Astrocyte of the cerebellum (primary cell): ENCODE results near the gene CHST15.

Experiments
- DNase-seq: peaks from one replicate; pipeline ENCODE4 v3.0.0-alpha.2; 2011; ENCODE audit warnings: low read depth
- H3K4me3 ChIP-seq: 2 replicates; pipeline ENCODE4 v1.5.1; 2011; ENCODE audit warnings: mild to moderate bottlenecking, low read depth, low read length, moderate library complexity
- CTCF ChIP-seq: IDR thresholded peaks from 2 replicates; pipeline ENCODE4 v1.5.1; 2012; ENCODE audit warnings: low read length, low read depth, moderate library complexity, mild to moderate bottlenecking; ENCODE audit errors: missing control alignments
- in situ Hi-C: cut with HindIII; loops from 2 replicates; pipeline ENCODE4 v1.10.0; 2017; ENCODE audit warnings: low sequenced_read_pairs

Gene CHST15

GRCh38 chr10:124074501-124075109 lies 18.8 kb downstream of the CHST15 start:
- in situ Hi-C loops, result no loop called here
- H3K4me3 ChIP-seq, result no peak overlapping the region
- TF ChIP-seq CTCF, result no peak
- no peak for DNase-seq

- TF ChIP-seq CTCF, result no peak
- in situ Hi-C loops, result no loop called here
- H3K4me3 ChIP-seq, result no peak overlapping the region
- no peak for DNase-seq
Measured at GRCh38 chr10:124073978-124074377, 19.4 kb downstream of the CHST15 start.

- H3K4me3 ChIP-seq, result no peak overlapping the region
- in situ Hi-C loops, result no loop called here
- DNase-seq, result no peak
- TF ChIP-seq CTCF, result no peak
Measured at GRCh38 chr10:124072541-124072940, 20.9 kb downstream of the CHST15 start.

- in situ Hi-C loops, result no loop called here
- TF ChIP-seq CTCF, result no peak
- DNase-seq, result no peak
- no peak overlapping the region for H3K4me3 ChIP-seq
Measured at GRCh38 chr10:124072106-124072505, 21.3 kb downstream of the CHST15 start.

GRCh38 chr10:124071141-124071540 lies 22.3 kb downstream of the CHST15 start:
- no peak for TF ChIP-seq CTCF
- no peak for DNase-seq
- in situ Hi-C loops, result no loop called here
- no peak overlapping the region for H3K4me3 ChIP-seq

- DNase-seq, result no peak
- in situ Hi-C loops, result no loop called here
- no peak for TF ChIP-seq CTCF
- H3K4me3 ChIP-seq, result no peak overlapping the region
Measured at GRCh38 chr10:124070666-124071065, 22.7 kb downstream of the CHST15 start.
